Cardiac muscle cell (in vitro differentiated cells and primary cell): ENCODE data around the gene SCUBE1. TPM values are rescaled to one million over a fixed set of nuclear protein-coding genes. Genes with fewer than 3 reads are reported as not detected.
A peak's percentile ranks its signal among the peaks of the same experiment; 100 is the strongest.

Experiments used
- DNase-seq, 2 donors: peaks; one replicate each; pipeline versions ENCODE4 v3.0.0 to v3.0.0-alpha.2; 2010 to 2017; ENCODE audit warnings: low read depth in 1 of 2, low spot score in 1 of 2
- H3K27ac ChIP-seq: fragments of 200-600 bp; sonication (generic); 2 replicates; pipeline ENCODE4 v1.5.1; 2016
- H3K27me3 ChIP-seq: fragments of 200-600 bp; sonication (generic); 2 replicates; pipeline ENCODE4 v1.6.0; 2016; ENCODE audit warnings: control low read depth
- H3K36me3 ChIP-seq: fragments of 200-600 bp; sonication (generic); 2 replicates; pipeline ENCODE4 v1.5.1; 2016; ENCODE audit warnings: control low read depth
- H3K4me1 ChIP-seq: fragments of 200-600 bp; sonication (generic); 2 replicates; pipeline ENCODE4 v1.8.1; 2017; ENCODE audit warnings: low read depth, mild to moderate bottlenecking, mixed run types
- H3K4me3 ChIP-seq: fragments of 200-600 bp; sonication (generic); 2 replicates; pipeline ENCODE4 v1.5.1; 2016; ENCODE audit warnings: mild to moderate bottlenecking
- H3K9me3 ChIP-seq: fragments of 200-600 bp; sonication (generic); 2 replicates; pipeline ENCODE4 v1.5.1; 2017; ENCODE audit warnings: low read depth, mild to moderate bottlenecking, control low read depth
- polyA plus RNA-seq: library from polyadenylated mRNA; unstranded; fragments of >200 nt; fragmentation: Nextera tagmentation; extraction: Ambion mirVana; gene quantifications from 2 replicates; pipeline ENCODE4 v1.2.1, GENCODE V29; 2016
- total RNA-seq: library from RNA; depleted of rRNA; stranded (reverse); fragments of >200 nt; gene quantifications from 2 replicates; pipeline ENCODE4 v1.2.3, GENCODE V29; 2016
- TF ChIP-seq, protein P1 (sequence below): IDR thresholded peaks from 2 replicates; pipeline ENCODE4 v1.5.1; 2012; ENCODE audit warnings: low read depth, mild to moderate bottlenecking, low read length

The SCUBE1 gene
- total and polyA plus RNA-seq, 2 experiments from 2014 or later: 2.1 to 6.9 TPM

- no peak overlapping the region for H3K4me3 ChIP-seq
- TF ChIP-seq, protein P1, sequence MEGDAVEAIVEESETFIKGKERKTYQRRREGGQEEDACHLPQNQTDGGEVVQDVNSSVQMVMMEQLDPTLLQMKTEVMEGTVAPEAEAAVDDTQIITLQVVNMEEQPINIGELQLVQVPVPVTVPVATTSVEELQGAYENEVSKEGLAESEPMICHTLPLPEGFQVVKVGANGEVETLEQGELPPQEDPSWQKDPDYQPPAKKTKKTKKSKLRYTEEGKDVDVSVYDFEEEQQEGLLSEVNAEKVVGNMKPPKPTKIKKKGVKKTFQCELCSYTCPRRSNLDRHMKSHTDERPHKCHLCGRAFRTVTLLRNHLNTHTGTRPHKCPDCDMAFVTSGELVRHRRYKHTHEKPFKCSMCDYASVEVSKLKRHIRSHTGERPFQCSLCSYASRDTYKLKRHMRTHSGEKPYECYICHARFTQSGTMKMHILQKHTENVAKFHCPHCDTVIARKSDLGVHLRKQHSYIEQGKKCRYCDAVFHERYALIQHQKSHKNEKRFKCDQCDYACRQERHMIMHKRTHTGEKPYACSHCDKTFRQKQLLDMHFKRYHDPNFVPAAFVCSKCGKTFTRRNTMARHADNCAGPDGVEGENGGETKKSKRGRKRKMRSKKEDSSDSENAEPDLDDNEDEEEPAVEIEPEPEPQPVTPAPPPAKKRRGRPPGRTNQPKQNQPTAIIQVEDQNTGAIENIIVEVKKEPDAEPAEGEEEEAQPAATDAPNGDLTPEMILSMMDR: no peak
- H3K36me3 ChIP-seq: no peaks in the 10 kb centered on the region
- H3K27ac ChIP-seq: no peak overlapping the region
- no peaks in the 10 kb centered on the region for H3K27me3 ChIP-seq
- H3K4me1 ChIP-seq: peaks cover 8% of the 10 kb centered on the region
- DNase-seq: peak; percentile 54 to 67
- no peaks in the 10 kb centered on the region for H3K9me3 ChIP-seq
These were observed 116.6 kb downstream of the SCUBE1 start for GRCh38 chr22:43226377-43227238.

GRCh38 chr22:43225609-43226008, 117.6 kb downstream of the SCUBE1 start:
- Histone ChIP-seq H3K27ac (no peak overlapping the region), H3K9me3 (no peaks in the 10 kb centered on the region), H3K36me3 (no peaks in the 10 kb centered on the region), H3K4me1 (peaks cover 8% of the 10 kb centered on the region), H3K4me3 (no peak overlapping the region), H3K27me3 (no peaks in the 10 kb centered on the region)
- no peak for DNase-seq
- TF ChIP-seq, protein P1: no peak

DNA sequence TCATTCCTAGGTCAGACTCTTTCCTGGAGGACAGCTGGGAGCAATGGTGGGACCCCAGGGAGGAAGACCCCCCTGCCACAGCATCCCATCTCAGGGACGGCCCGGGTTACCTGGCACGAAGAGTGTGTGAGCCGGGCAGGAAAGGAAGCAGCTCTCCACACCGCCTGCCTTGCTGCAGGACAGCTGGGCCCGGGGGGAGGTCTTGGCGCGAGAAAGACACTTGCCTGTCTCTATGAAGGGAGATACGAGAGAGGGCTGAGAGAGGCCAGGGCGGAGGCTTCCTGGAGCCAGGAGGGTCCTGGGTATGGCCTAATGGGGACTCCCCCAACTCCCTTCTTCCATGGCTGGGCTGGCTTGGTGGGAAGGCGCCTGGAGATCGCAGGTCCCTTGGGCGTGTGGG, 120.2 kb downstream of the SCUBE1 start:
- no peaks in the 10 kb centered on the region for H3K9me3 ChIP-seq
- no peak for DNase-seq
- H3K36me3 ChIP-seq: no peaks in the 10 kb centered on the region
- TF ChIP-seq, protein P1: no peak
- H3K27ac ChIP-seq: no peak overlapping the region
- H3K27me3 ChIP-seq: no peaks in the 10 kb centered on the region
- H3K4me3 ChIP-seq: no peak overlapping the region
- H3K4me1 ChIP-seq: peaks cover 8% of the 10 kb centered on the region

DNA sequence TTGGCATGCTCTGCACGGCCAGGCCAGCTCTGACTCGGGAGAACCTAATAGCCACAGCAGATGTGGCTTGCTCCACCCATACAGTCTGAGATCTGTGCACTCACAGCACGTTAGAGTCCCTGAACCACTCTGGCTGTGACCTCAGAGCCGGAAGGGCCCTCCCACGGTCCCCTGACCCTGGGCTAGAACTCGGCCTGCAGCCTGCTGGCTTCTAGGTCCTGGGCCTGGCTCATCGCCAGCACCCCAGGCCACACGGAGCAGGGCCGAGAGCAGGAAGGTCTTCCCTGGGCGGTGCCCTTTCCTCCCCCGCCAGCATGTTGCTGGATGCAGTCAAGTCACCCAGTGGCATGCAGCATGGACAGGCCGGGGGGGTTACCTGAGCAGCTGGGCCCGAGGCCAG, 120.9 kb downstream of the SCUBE1 start:
- Histone ChIP-seq H3K4me1 (peaks cover 8% of the 10 kb centered on the region), H3K27me3 (no peaks in the 10 kb centered on the region), H3K4me3 (no peak overlapping the region), H3K9me3 (no peaks in the 10 kb centered on the region), H3K27ac (no peak overlapping the region), H3K36me3 (no peaks in the 10 kb centered on the region)
- DNase-seq: no peak
- TF ChIP-seq, protein P1: no peak

- TF ChIP-seq, protein P1: no peak
- Histone ChIP-seq H3K27ac (no peak overlapping the region), H3K9me3 (no peaks in the 10 kb centered on the region), H3K4me3 (no peak overlapping the region), H3K36me3 (no peaks in the 10 kb centered on the region), H3K27me3 (no peaks in the 10 kb centered on the region), H3K4me1 (no peaks in the 10 kb centered on the region)
- no peak for DNase-seq
These were observed 122.4 kb downstream of the SCUBE1 start for GRCh38 chr22:43220625-43221380.
